Duodenal mucosa (tissue), 2 donors: ENCODE data around the gene TNIK.
"Not testable (repeated sequence)": the region's sequence is repeated elsewhere in the genome, so short reads cannot be mapped to it uniquely, and the experiment has no call there.

Experiments
- H3K27ac ChIP-seq: one replicate; pipeline ENCODE4 v1.7.0; 2013; ENCODE audit warnings: low read depth, low read length
- H3K27me3 ChIP-seq, 2 donors: one replicate each; pipeline ENCODE4 v1.7.0; 2013; ENCODE audit warnings: low read length in 2 of 2, control low read depth in 1 of 2; ENCODE audit not compliant: insufficient read depth in 2 of 2, control insufficient read depth in 1 of 2
- H3K36me3 ChIP-seq, 2 donors: one replicate each; pipeline ENCODE4 v1.7.0; 2013; ENCODE audit warnings: low read length in 2 of 2, control low read depth in 1 of 2; ENCODE audit not compliant: insufficient read depth in 2 of 2, control insufficient read depth in 1 of 2
- H3K4me1 ChIP-seq, 2 donors: one replicate each; pipeline ENCODE4 v1.7.0; 2013; ENCODE audit warnings: low read length in 2 of 2, control low read depth in 1 of 2; ENCODE audit not compliant: insufficient read depth in 2 of 2, control insufficient read depth in 1 of 2
- H3K4me3 ChIP-seq, 2 donors: one replicate each; pipeline ENCODE4 v1.7.0; 2013; ENCODE audit warnings: low read length in 2 of 2, low read depth in 1 of 2
- H3K9ac ChIP-seq, 2 donors: one replicate each; pipeline ENCODE4 v1.7.0; 2013; ENCODE audit warnings: low read length in 2 of 2, low read depth in 1 of 2
- H3K9me3 ChIP-seq, 2 donors: one replicate each; pipeline ENCODE4 v1.7.0; 2013; ENCODE audit warnings: low read length in 2 of 2, control low read depth in 1 of 2; ENCODE audit not compliant: control insufficient read depth in 1 of 2

The TNIK gene

GRCh38 chr3:171373711-171374110, 86.5 kb downstream of the TNIK start:
- no peaks in the 10 kb centered on the region for H3K27me3 ChIP-seq
- H3K27ac ChIP-seq, result no peak overlapping the region
- H3K4me1 ChIP-seq, result peaks cover 5 to 23% of the 10 kb centered on the region in 2 donors
- H3K9ac ChIP-seq, result no peak overlapping the region
- H3K36me3 ChIP-seq, result no peaks in the 10 kb centered on the region
- H3K9me3 ChIP-seq, result no peaks in the 10 kb centered on the region
- no peak overlapping the region for H3K4me3 ChIP-seq

GRCh38 chr3:171372694-171373093, 87.5 kb downstream of the TNIK start:
- Histone ChIP-seq H3K27ac (no peak overlapping the region), H3K4me3 (no peak overlapping the region), H3K36me3 (no peaks in the 10 kb centered on the region), H3K4me1 (peaks cover 5 to 23% of the 10 kb centered on the region in 2 donors), H3K9me3 (no peaks in the 10 kb centered on the region), H3K27me3 (no peaks in the 10 kb centered on the region), H3K9ac (no peak overlapping the region)

- Histone ChIP-seq H3K9ac (no peak overlapping the region), H3K9me3 (no peaks in the 10 kb centered on the region), H3K27me3 (no peaks in the 10 kb centered on the region), H3K27ac (no peak overlapping the region), H3K36me3 (no peaks in the 10 kb centered on the region), H3K4me1 (peaks cover 5 to 22% of the 10 kb centered on the region in 2 donors), H3K4me3 (no peak overlapping the region)
These were observed 88.9 kb downstream of the TNIK start for GRCh38 chr3:171371354-171371753.

GRCh38 chr3:171369156-171369555, 91.0 kb downstream of the TNIK start:
- Histone ChIP-seq H3K27me3 (no peaks in the 10 kb centered on the region), H3K9me3 (no peaks in the 10 kb centered on the region), H3K27ac (no peak overlapping the region), H3K4me3 (no peak overlapping the region), H3K9ac (no peak overlapping the region), H3K4me1 (peaks cover 0 to 7% of the 10 kb centered on the region in 2 donors), H3K36me3 (no peaks in the 10 kb centered on the region)

GRCh38 chr3:171366738-171367137, 93.5 kb downstream of the TNIK start:
- H3K27ac ChIP-seq, H3K27me3 ChIP-seq, H3K9ac ChIP-seq, H3K4me3 ChIP-seq, H3K9me3 ChIP-seq, H3K36me3 ChIP-seq: not testable (repeated sequence)
- peaks cover 9 to 16% of the 10 kb centered on the region in 2 donors for H3K4me1 ChIP-seq

GRCh38 chr3:171366043-171366442, 94.2 kb downstream of the TNIK start:
- Histone ChIP-seq H3K4me1 (peaks cover 9 to 11% of the 10 kb centered on the region in 2 donors), H3K27me3 (no peaks in the 10 kb centered on the region), H3K4me3 (no peak overlapping the region), H3K9me3 (no peaks in the 10 kb centered on the region), H3K36me3 (no peaks in the 10 kb centered on the region), H3K27ac (no peak overlapping the region), H3K9ac (no peak overlapping the region)

- H3K27me3 ChIP-seq, result no peaks in the 10 kb centered on the region
- H3K9ac ChIP-seq, result no peak overlapping the region
- H3K4me1 ChIP-seq, result peaks cover 9 to 11% of the 10 kb centered on the region in 2 donors
- H3K9me3 ChIP-seq, result no peaks in the 10 kb centered on the region
- no peak overlapping the region for H3K4me3 ChIP-seq
- H3K27ac ChIP-seq, result no peak overlapping the region
- no peaks in the 10 kb centered on the region for H3K36me3 ChIP-seq
These were observed 94.7 kb downstream of the TNIK start for GRCh38 chr3:171365489-171365888.

- peaks cover 9 to 11% of the 10 kb centered on the region in 2 donors for H3K4me1 ChIP-seq
- no peak overlapping the region for H3K4me3 ChIP-seq
- no peaks in the 10 kb centered on the region for H3K36me3 ChIP-seq
- H3K27ac ChIP-seq, result no peak overlapping the region
- H3K9me3 ChIP-seq, result no peaks in the 10 kb centered on the region
- no peaks in the 10 kb centered on the region for H3K27me3 ChIP-seq
- H3K9ac ChIP-seq, result no peak overlapping the region
These were observed 95.7 kb downstream of the TNIK start for GRCh38 chr3:171364500-171364899.

- no peaks in the 10 kb centered on the region for H3K9me3 ChIP-seq
- no peak overlapping the region for H3K27ac ChIP-seq
- H3K36me3 ChIP-seq, result no peaks in the 10 kb centered on the region
- H3K9ac ChIP-seq, result no peak overlapping the region
- H3K4me1 ChIP-seq, result peaks cover 16 to 18% of the 10 kb centered on the region in 2 donors
- no peaks in the 10 kb centered on the region for H3K27me3 ChIP-seq
- no peak overlapping the region for H3K4me3 ChIP-seq
These were observed 97.0 kb downstream of the TNIK start for GRCh38 chr3:171363202-171363601.

- no peak overlapping the region for H3K4me3 ChIP-seq
- peaks cover 16 to 18% of the 10 kb centered on the region in 2 donors for H3K4me1 ChIP-seq
- no peaks in the 10 kb centered on the region for H3K9me3 ChIP-seq
- H3K9ac ChIP-seq, result no peak overlapping the region
- H3K36me3 ChIP-seq, result no peaks in the 10 kb centered on the region
- no peak overlapping the region for H3K27ac ChIP-seq
- no peaks in the 10 kb centered on the region for H3K27me3 ChIP-seq
These were observed 97.6 kb downstream of the TNIK start for GRCh38 chr3:171362575-171362974.

GRCh38 chr3:171358881-171359198, 101.4 kb downstream of the TNIK start:
- H3K4me3 ChIP-seq, result no peak overlapping the region
- H3K4me1 ChIP-seq, result peaks cover 28 to 36% of the 10 kb centered on the region in 2 donors
- H3K27ac ChIP-seq, result no peak overlapping the region
- H3K9me3 ChIP-seq, result no peaks in the 10 kb centered on the region
- no peaks in the 10 kb centered on the region for H3K27me3 ChIP-seq
- no peaks in the 10 kb centered on the region for H3K36me3 ChIP-seq
- no peak overlapping the region for H3K9ac ChIP-seq
